H9 (cell line): ENCODE measurements around the gene PXDN. TPM values are rescaled to one million over a fixed set of nuclear protein-coding genes. Genes with fewer than 3 reads are reported as not detected.

Experiments
- DNase-seq: peaks from one replicate; pipeline ENCODE4 v3.0.0-alpha.2; 2017
- H2AFZ ChIP-seq: one replicate; pipeline ENCODE4 v1.6.1; 2013; ENCODE audit warnings: mild to moderate bottlenecking, low read length, control low read depth, moderate library complexity
- H2AK5ac ChIP-seq: 2 replicates; pipeline ENCODE4 v1.6.1; 2013; ENCODE audit warnings: low read length, control low read depth, mixed read lengths; ENCODE audit not compliant: insufficient read length
- H2BK120ac ChIP-seq: one replicate; pipeline ENCODE4 v1.6.1; 2013; ENCODE audit warnings: low read depth, mild to moderate bottlenecking, low read length, control low read depth, inconsistent platforms; ENCODE audit not compliant: poor library complexity, severe bottlenecking
- H2BK12ac ChIP-seq: 2 replicates; pipeline ENCODE4 v1.6.1; 2013; ENCODE audit warnings: low read length, control low read depth, mixed read lengths, low read depth; ENCODE audit not compliant: insufficient read length
- H2BK15ac ChIP-seq: 2 replicates; pipeline ENCODE4 v1.6.1; 2013; ENCODE audit warnings: low read depth, low read length, control low read depth
- H2BK20ac ChIP-seq: one replicate; pipeline ENCODE4 v1.6.1; 2013; ENCODE audit warnings: low read depth, mild to moderate bottlenecking, low read length, control low read depth, inconsistent platforms; ENCODE audit not compliant: poor library complexity, severe bottlenecking
- H2BK5ac ChIP-seq: 2 replicates; pipeline ENCODE4 v1.6.1; 2013; ENCODE audit warnings: low read length, control low read depth, mixed read lengths; ENCODE audit not compliant: insufficient read length
- H3K14ac ChIP-seq: 2 replicates; pipeline ENCODE4 v1.6.1; 2013; ENCODE audit warnings: low read length, control low read depth; ENCODE audit not compliant: insufficient read depth
- H3K18ac ChIP-seq: 2 replicates; pipeline ENCODE4 v1.6.1; 2013; ENCODE audit warnings: low read depth, mild to moderate bottlenecking, mixed read lengths, low read length, control low read depth; ENCODE audit not compliant: insufficient read length
- H3K23ac ChIP-seq: 2 replicates; pipeline ENCODE4 v1.6.1; 2013; ENCODE audit warnings: low read length, control low read depth, mixed read lengths, low read depth; ENCODE audit not compliant: insufficient read length
- H3K23me2 ChIP-seq: 2 replicates; pipeline ENCODE4 v1.6.1; 2013; ENCODE audit warnings: low read depth, mild to moderate bottlenecking, mixed read lengths, low read length, control low read depth; ENCODE audit not compliant: insufficient read length, poor library complexity, severe bottlenecking
- H3K27ac ChIP-seq: 2 replicates; pipeline ENCODE4 v1.5.1; 2013; ENCODE audit warnings: low read length, control low read depth, mixed read lengths, low read depth; ENCODE audit not compliant: insufficient read length
- H3K27me3 ChIP-seq: 2 replicates; pipeline ENCODE4 v1.6.1; 2013; ENCODE audit warnings: low read length, control low read depth, inconsistent platforms; ENCODE audit not compliant: insufficient read depth
- H3K4ac ChIP-seq: 2 replicates; pipeline ENCODE4 v1.6.1; 2013; ENCODE audit warnings: low read depth, mild to moderate bottlenecking, control low read depth, inconsistent platforms, low read length, moderate library complexity
- H3K4me1 ChIP-seq: 2 replicates; pipeline ENCODE4 v1.6.1; 2013; ENCODE audit warnings: low read length, control low read depth, inconsistent platforms; ENCODE audit not compliant: insufficient read depth
- H3K4me2 ChIP-seq: 2 replicates; pipeline ENCODE4 v1.6.1; 2013; ENCODE audit warnings: low read length, control low read depth, mixed read lengths; ENCODE audit not compliant: insufficient read length, insufficient read depth
- H3K56ac ChIP-seq: 2 replicates; pipeline ENCODE4 v1.6.1; 2013; ENCODE audit warnings: low read depth, mild to moderate bottlenecking, mixed read lengths, low read length, control low read depth; ENCODE audit not compliant: insufficient read length
- H3K79me1 ChIP-seq: 2 replicates; pipeline ENCODE4 v1.6.1; 2013; ENCODE audit warnings: low read depth, mild to moderate bottlenecking, moderate library complexity, low read length, control low read depth, inconsistent platforms; ENCODE audit not compliant: insufficient read depth, poor library complexity, severe bottlenecking
- H3K79me2 ChIP-seq: 2 replicates; pipeline ENCODE4 v1.6.1; 2013; ENCODE audit warnings: low read length, control low read depth, inconsistent platforms; ENCODE audit not compliant: insufficient read depth
- H3K9ac ChIP-seq: 2 replicates; pipeline ENCODE4 v1.6.1; 2013; ENCODE audit warnings: low read length, control low read depth, mixed read lengths; ENCODE audit not compliant: insufficient read length; ENCODE audit errors: extremely low read depth
- H3K9me3 ChIP-seq: one replicate; pipeline ENCODE4 v1.6.1; 2013; ENCODE audit warnings: low read depth, low read length, inconsistent platforms; ENCODE audit not compliant: control insufficient read depth
- H3T11ph ChIP-seq: one replicate; pipeline ENCODE4 v1.6.1; 2013; ENCODE audit warnings: mild to moderate bottlenecking, low read length, control low read depth, inconsistent platforms
- H4K20me1 ChIP-seq: one replicate; pipeline ENCODE4 v1.6.1; 2013; ENCODE audit not compliant: control insufficient read depth, insufficient read length, insufficient read depth
- H4K5ac ChIP-seq: 2 replicates; pipeline ENCODE4 v1.6.1; 2013; ENCODE audit warnings: low read depth, mild to moderate bottlenecking, mixed read lengths, low read length, control low read depth; ENCODE audit not compliant: insufficient read length
- H4K8ac ChIP-seq: replicated peaks from 2 replicates; pipeline ENCODE4 v1.6.1; 2013; ENCODE audit warnings: low read length, control low read depth, mixed read lengths, low read depth; ENCODE audit not compliant: insufficient read length
- H4K91ac ChIP-seq: 2 replicates; pipeline ENCODE4 v1.6.1; 2013; ENCODE audit warnings: low read depth, mild to moderate bottlenecking, moderate library complexity, mixed read lengths, low read length, control low read depth; ENCODE audit not compliant: insufficient read length
- H3K27ac Mint-ChIP-seq, 3 experiments: 2 replicates in 2 of 3; 3 replicates in 1 of 3; pipeline ENCODE4 v1.8.0; 2020 to 2021; ENCODE audit warnings: mixed read lengths in 3 of 3, mild to moderate bottlenecking in 1 of 3, moderate library complexity in 1 of 3
- H3K27me3 Mint-ChIP-seq: 2 replicates; pipeline ENCODE4 v1.8.0; 2021; ENCODE audit warnings: low read depth, mild to moderate bottlenecking, moderate library complexity, mixed read lengths
- H3K36me3 Mint-ChIP-seq, 3 experiments: 2 replicates in 2 of 3; 3 replicates in 1 of 3; pipeline ENCODE4 v1.8.0; 2020 to 2021; ENCODE audit warnings: low read depth in 3 of 3, mixed read lengths in 3 of 3; ENCODE audit not compliant: insufficient read depth in 1 of 3
- H3K4me1 Mint-ChIP-seq, 2 experiments: 2 replicates each; pipeline ENCODE4 v1.8.0; 2020; ENCODE audit warnings: mixed read lengths in 2 of 2
- H3K4me3 Mint-ChIP-seq, 2 experiments: 2 replicates in 1 of 2; 3 replicates in 1 of 2; pipeline ENCODE4 v1.8.0; 2020 to 2021; ENCODE audit warnings: mild to moderate bottlenecking in 2 of 2, mixed read lengths in 2 of 2, moderate library complexity in 1 of 2
- H3K9me3 Mint-ChIP-seq, 2 experiments: 2 replicates in 1 of 2; 3 replicates in 1 of 2; pipeline ENCODE4 v1.8.0; 2020; ENCODE audit warnings: mild to moderate bottlenecking in 2 of 2, mixed read lengths in 2 of 2, moderate library complexity in 1 of 2
- CTCF ChIP-seq: fragments of 200-600 bp; sonication (generic); conservative IDR thresholded peaks from 3 replicates; pipeline ENCODE4 v1.8.0; 2021; ENCODE audit warnings: antibody characterized with exemption, mild to moderate bottlenecking
- WGBS: extraction: QIAGEN DNeasy Blood & Tissue Kit; methylation state at CpG from one replicate; pipeline ENCODE4 v1.1.7; 2013; ENCODE audit warnings: missing lambda C conversion rate, low lambda C conversion rate, mixed read lengths; ENCODE audit not compliant: insufficient read length; ENCODE audit errors: extremely low coverage; 5-methylcytosine and 5-hydroxymethylcytosine counted together
- total RNA-seq: library from RNA; stranded (reverse); gene quantifications from 2 replicates; pipeline ENCODE4 v1.2.1, GENCODE V29; 2021

PXDN gene
- total RNA-seq, 1 experiment from 2014 or later: 146 TPM

GRCh38 chr2:1791685-1792435 lies 47.5 kb upstream of the PXDN start:
- H2BK120ac ChIP-seq: no peak overlapping the region
- Mint-ChIP-seq H3K27me3 (no peaks in the 10 kb centered on the region; the same call in none of the 2 replicates), H3K27ac (no peak overlapping the region), H3K9me3 (no peaks in the 10 kb centered on the region), H3K4me1 (peaks cover 14 to 19% of the 10 kb centered on the region in 2 experiments), H3K36me3 (no peaks in the 10 kb centered on the region), H3K4me3 (no peak overlapping the region)
- H3K4me1 ChIP-seq: no peaks in the 10 kb centered on the region; the same call in 1 of the 2 replicates
- H3K9me3 ChIP-seq: no peaks in the 10 kb centered on the region
- H3K14ac ChIP-seq: no peak overlapping the region
- H2BK12ac ChIP-seq: no peak overlapping the region
- H2BK5ac ChIP-seq: no peak overlapping the region
- H2AFZ ChIP-seq: no peak overlapping the region
- H2BK20ac ChIP-seq: no peak overlapping the region
- no peak overlapping the region for H2BK15ac ChIP-seq
- no peak overlapping the region for H2AK5ac ChIP-seq
- no peaks in the 10 kb centered on the region for H4K20me1 ChIP-seq
- no peaks in the 10 kb centered on the region for H3K79me1 ChIP-seq
- H4K8ac ChIP-seq: no peak overlapping the region
- no peak overlapping the region for H3K27ac ChIP-seq
- H3K4me2 ChIP-seq: no peak overlapping the region
- no peak overlapping the region for H3K23ac ChIP-seq
- H3K23me2 ChIP-seq: no peaks in the 10 kb centered on the region
- H3K4ac ChIP-seq: no peak overlapping the region
- no peaks in the 10 kb centered on the region for H3K27me3 ChIP-seq
- no peak overlapping the region for H3K56ac ChIP-seq
- no peak for DNase-seq
- no peak for TF ChIP-seq CTCF
- H4K5ac ChIP-seq: no peak overlapping the region
- H3K79me2 ChIP-seq: no peaks in the 10 kb centered on the region
- H3T11ph ChIP-seq: no peak overlapping the region
- no peak overlapping the region for H3K18ac ChIP-seq
- H3K9ac ChIP-seq: no peak overlapping the region
- H4K91ac ChIP-seq: no peak overlapping the region
- no CpG with 5 or more reads among the region's 16 CpGs for WGBS
